GM21526 (cell line): Measurements from ENCODE around the gene MGAT3.
"Not testable (repeated sequence)": the region's sequence is repeated elsewhere in the genome, so short reads cannot be mapped to it uniquely, and the experiment has no call there.

Experiments
- ATAC-seq: cut with Tn5 transposase; IDR thresholded peaks from one replicate; pipeline ENCODE4 v1.9.1; 2021; ENCODE audit warnings: moderate library complexity; ENCODE audit not compliant: unreplicated experiment, low FRiP score

Gene MGAT3

GRCh38 chr22:39489094-39490068, 32.6 kb downstream of the MGAT3 start:
- no peak for ATAC-seq

GRCh38 chr22:39490135-39490798, 33.5 kb downstream of the MGAT3 start:
- peak; percentile 61 for ATAC-seq

- no peak for ATAC-seq
Measured at GRCh38 chr22:39490966-39491680, 34.3 kb downstream of the MGAT3 start.

- ATAC-seq, result no peak
Measured at GRCh38 chr22:39491696-39492095, 34.9 kb downstream of the MGAT3 start.

GRCh38 chr22:39492186-39492585, 35.4 kb downstream of the MGAT3 start:
- no peak for ATAC-seq

GRCh38 chr22:39493759-39494158, 36.9 kb downstream of the MGAT3 start:
- no peak for ATAC-seq

GRCh38 chr22:39494471-39495120, 37.8 kb downstream of the MGAT3 start:
- no peak for ATAC-seq

- ATAC-seq, result no peak
Measured at GRCh38 chr22:39496131-39496838, 39.5 kb downstream of the MGAT3 start.

- ATAC-seq, result no peak
Measured at GRCh38 chr22:39497429-39497828, 40.6 kb downstream of the MGAT3 start.

- no peak for ATAC-seq
Measured at GRCh38 chr22:39498368-39498767, 41.6 kb downstream of the MGAT3 start.

- ATAC-seq, result no peak
Measured at GRCh38 chr22:39498802-39499201, 42.0 kb downstream of the MGAT3 start.

GRCh38 chr22:39500101-39500500, 43.3 kb downstream of the MGAT3 start:
- ATAC-seq, result no peak

- peak; percentile 11 for ATAC-seq
Measured at GRCh38 chr22:39501644-39502108, 44.9 kb downstream of the MGAT3 start.

- ATAC-seq, result peak; percentile 85
Measured at GRCh38 chr22:39502109-39502788, 45.4 kb downstream of the MGAT3 start, which contains the start of gene MIEF1. MIEF1 (plus strand) TSS chr22:39502290; CDS start chr22:39511295, 9,005 bp downstream.

- ATAC-seq, result no peak
Measured at GRCh38 chr22:39502789-39503409, 46.1 kb downstream of the MGAT3 start.

- no peak for ATAC-seq
Measured at GRCh38 chr22:39503630-39504029, 46.8 kb downstream of the MGAT3 start.

- ATAC-seq, result no peak
Measured at GRCh38 chr22:39504071-39504470, 47.3 kb downstream of the MGAT3 start.

GRCh38 chr22:39507021-39507420, 50.2 kb downstream of the MGAT3 start:
- ATAC-seq, result not testable (repeated sequence)

- ATAC-seq, result no peak
Measured at GRCh38 chr22:39508393-39508792, 51.6 kb downstream of the MGAT3 start.
